C4-2B (cell line): ENCODE measurements around the gene CDC42EP1.

ENCODE experiments used
- ZFX ChIP-seq: fragments of 450-650 bp; IDR thresholded peaks from 2 replicates; pipeline ENCODE4 v1.6.1; 2017
- TF ChIP-seq, protein P1 (sequence below): fragments of 450-650 bp; conservative IDR thresholded peaks from 2 replicates; pipeline ENCODE4 v1.5.1; 2017; ENCODE audit warnings: mild to moderate bottlenecking

DNA sequence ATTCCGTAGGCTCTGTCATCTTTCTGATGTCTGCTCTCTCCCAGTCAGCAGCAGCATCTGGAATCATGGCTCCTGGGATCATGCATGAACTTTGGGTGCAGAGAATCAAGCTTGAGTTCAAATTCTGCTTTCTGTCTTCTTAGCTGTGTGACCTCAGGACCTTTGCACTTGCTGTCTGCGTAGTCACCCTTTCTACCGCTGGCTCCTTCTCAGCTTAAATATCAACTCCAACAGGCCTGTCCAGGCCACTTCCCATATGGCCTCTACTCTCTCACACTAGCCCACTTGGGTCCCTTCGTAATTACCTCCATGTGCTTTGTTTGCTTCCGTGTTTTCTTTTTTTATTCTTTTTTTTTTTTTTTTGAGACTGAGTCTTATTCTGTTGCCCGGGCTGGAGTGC, 43.8 kb downstream of the CDC42EP1 start:
- TF ChIP-seq, protein P1, sequence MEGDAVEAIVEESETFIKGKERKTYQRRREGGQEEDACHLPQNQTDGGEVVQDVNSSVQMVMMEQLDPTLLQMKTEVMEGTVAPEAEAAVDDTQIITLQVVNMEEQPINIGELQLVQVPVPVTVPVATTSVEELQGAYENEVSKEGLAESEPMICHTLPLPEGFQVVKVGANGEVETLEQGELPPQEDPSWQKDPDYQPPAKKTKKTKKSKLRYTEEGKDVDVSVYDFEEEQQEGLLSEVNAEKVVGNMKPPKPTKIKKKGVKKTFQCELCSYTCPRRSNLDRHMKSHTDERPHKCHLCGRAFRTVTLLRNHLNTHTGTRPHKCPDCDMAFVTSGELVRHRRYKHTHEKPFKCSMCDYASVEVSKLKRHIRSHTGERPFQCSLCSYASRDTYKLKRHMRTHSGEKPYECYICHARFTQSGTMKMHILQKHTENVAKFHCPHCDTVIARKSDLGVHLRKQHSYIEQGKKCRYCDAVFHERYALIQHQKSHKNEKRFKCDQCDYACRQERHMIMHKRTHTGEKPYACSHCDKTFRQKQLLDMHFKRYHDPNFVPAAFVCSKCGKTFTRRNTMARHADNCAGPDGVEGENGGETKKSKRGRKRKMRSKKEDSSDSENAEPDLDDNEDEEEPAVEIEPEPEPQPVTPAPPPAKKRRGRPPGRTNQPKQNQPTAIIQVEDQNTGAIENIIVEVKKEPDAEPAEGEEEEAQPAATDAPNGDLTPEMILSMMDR = no peak
- TF ChIP-seq ZFX = no peak
